A673 (cell line): ENCODE measurements around the gene RAB21. TPM values are rescaled to one million over a fixed set of nuclear protein-coding genes. Genes with fewer than 3 reads are reported as not detected.
A peak's percentile ranks its signal among the peaks of the same experiment; 100 is the strongest.

Experiments used
- BruUV-seq: library from RNA; stranded (reverse); fragments of 400-500 nt; replicated peaks from 2 replicates; lab custom pipeline; 2021; lab: Mats Ljungman, UMichigan
- CTCF ChIA-PET: fragments of 300-600 bp; sonication (Branson Sonifier 250); formaldehyde crosslinking; loops from one replicate; lab custom pipeline; 2022; ENCODE audit warnings: antibody characterized with exemption; lab: Charles Lee
- POLR2A ChIA-PET: fragments of 300-600 bp; sonication (Branson Sonifier 250); formaldehyde crosslinking; loops from one replicate; lab custom pipeline; 2022; ENCODE audit warnings: antibody characterized with exemption; ENCODE audit not compliant: low non-redundant PET; lab: Charles Lee
- DNase-seq: peaks from one replicate; pipeline ENCODE4 v3.0.0-alpha.2; 2015; ENCODE audit warnings: low spot score
- H3K27ac ChIP-seq: fragments of 200-600 bp; sonication (generic); 2 replicates; pipeline ENCODE4 v1.5.1; 2016; ENCODE audit warnings: mixed run types, low read depth, mild to moderate bottlenecking, mixed read lengths, antibody characterized with exemption, low read length; ENCODE audit not compliant: poor library complexity, severe bottlenecking
- H3K27me3 ChIP-seq: fragments of 200-600 bp; sonication (generic); replicated peaks from 2 replicates; pipeline ENCODE4 v1.6.1; 2017; ENCODE audit warnings: mixed run types, low read depth, mild to moderate bottlenecking, mixed read lengths, antibody characterized with exemption, low read length; ENCODE audit not compliant: insufficient read depth, poor library complexity
- H3K36me3 ChIP-seq: fragments of 200-600 bp; sonication (generic); 2 replicates; pipeline ENCODE4 v1.6.1; 2016; ENCODE audit warnings: mixed run types, mild to moderate bottlenecking, mixed read lengths, antibody characterized with exemption, low read length; ENCODE audit not compliant: insufficient read depth, poor library complexity, severe bottlenecking
- H3K4me1 ChIP-seq: fragments of 200-600 bp; sonication (generic); 2 replicates; pipeline ENCODE4 v1.6.1; 2017; ENCODE audit warnings: mixed run types, mild to moderate bottlenecking, mixed read lengths, antibody characterized with exemption, low read length; ENCODE audit not compliant: insufficient read depth, poor library complexity, severe bottlenecking
- H3K4me3 ChIP-seq: fragments of 200-600 bp; sonication (generic); 2 replicates; pipeline ENCODE4 v1.5.1; 2016; ENCODE audit warnings: low read depth, mixed run types, mild to moderate bottlenecking, mixed read lengths, low read length; ENCODE audit not compliant: poor library complexity, severe bottlenecking
- H3K9me3 ChIP-seq: fragments of 200-600 bp; sonication (generic); 2 replicates; pipeline ENCODE4 v1.6.1; 2016; ENCODE audit warnings: mixed run types, low read depth, mild to moderate bottlenecking, mixed read lengths, antibody characterized with exemption, low read length; ENCODE audit not compliant: poor library complexity, severe bottlenecking
- CTCF ChIP-seq: fragments of 300-800, 200-600 bp; sonication (generic); conservative IDR thresholded peaks from 2 replicates; pipeline ENCODE4 v1.5.1; 2017; ENCODE audit warnings: low read depth, mild to moderate bottlenecking, antibody characterized with exemption, low read length, moderate library complexity, mixed read lengths
- EZH2 ChIP-seq: fragments of 200-600 bp; sonication (generic); IDR thresholded peaks from 2 replicates; pipeline ENCODE4 v1.6.1; 2017; ENCODE audit warnings: borderline replicate concordance, low read depth, mild to moderate bottlenecking, mixed read lengths, antibody characterized with exemption, low read length; ENCODE audit not compliant: poor library complexity, severe bottlenecking
- intact Hi-C: fragments of 100-400 bp; cut with micrococcal nuclease; formaldehyde crosslinking; loops from one replicate; pipeline ENCODE4 v1.10.0; 2022; ENCODE audit not compliant: unreplicated experiment
- total RNA-seq: library from RNA; stranded (reverse); gene quantifications from 2 replicates; pipeline ENCODE4 v1.2.3, GENCODE V29; 2021

The RAB21 gene
- total RNA-seq, 1 experiment from 2014 or later, result 109 TPM

- no peak for TF ChIP-seq CTCF
- TF ChIP-seq EZH2, result no peak
- H3K27me3 ChIP-seq, result no peaks in the 10 kb centered on the region
- intact Hi-C loops, result no loop called here
- H3K36me3 ChIP-seq, result no peaks in the 10 kb centered on the region
- no peak overlapping the region for H3K27ac ChIP-seq
- CTCF ChIA-PET, result no interaction called here
- POLR2A ChIA-PET, result no interaction called here
- H3K4me3 ChIP-seq, result no peak overlapping the region
- H3K4me1 ChIP-seq, result no peaks in the 10 kb centered on the region
- no peaks in the 10 kb centered on the region for H3K9me3 ChIP-seq
- no TSS peak for BruUV-seq
- no peak for DNase-seq
These were observed 26.7 kb upstream of the RAB21 start for GRCh38 chr12:71727958-71728357.

GRCh38 chr12:71730936-71731335 is 23.7 kb upstream of the RAB21 start:
- Histone ChIP-seq H3K36me3 (no peaks in the 10 kb centered on the region), H3K27me3 (no peaks in the 10 kb centered on the region), H3K27ac (no peak overlapping the region), H3K4me1 (no peaks in the 10 kb centered on the region), H3K4me3 (no peak overlapping the region), H3K9me3 (no peaks in the 10 kb centered on the region)
- POLR2A ChIA-PET, result no interaction called here
- no peak for DNase-seq
- intact Hi-C loops, result no loop called here
- TF ChIP-seq EZH2 (no peak), CTCF (no peak)
- CTCF ChIA-PET, result no interaction called here
- no TSS peak for BruUV-seq

- Histone ChIP-seq H3K4me1 (no peaks in the 10 kb centered on the region), H3K27ac (no peak overlapping the region), H3K9me3 (no peaks in the 10 kb centered on the region), H3K27me3 (no peaks in the 10 kb centered on the region), H3K36me3 (no peaks in the 10 kb centered on the region), H3K4me3 (no peak overlapping the region)
- POLR2A ChIA-PET, result interaction anchor here (0.6 kb wide), 1 partner anchor 969 kb away, joined by 5 read pairs; no protein-coding TSS in a partner anchor
- TF ChIP-seq EZH2, result no peak
- TF ChIP-seq CTCF, result peak; percentile 34; the same call in 1 of the 2 replicates
- peak; percentile 23 for DNase-seq
- CTCF ChIA-PET, result interaction anchor here (0.6 to 1.0 kb wide), 2 partner anchors 15 to 59 kb away, joined by 3 read pairs; no protein-coding TSS in a partner anchor
- intact Hi-C loops, result no loop called here
- BruUV-seq, result no TSS peak
These were observed 23.0 kb upstream of the RAB21 start for GRCh38 chr12:71731439-71732356.
